ENCODE results near the gene MIB1. TPM values are rescaled to one million over a fixed set of nuclear protein-coding genes. Genes with fewer than 3 reads are reported as not detected.

The MIB1 gene
- total RNA-seq, 1 donor from 2014 or later, result 31.3 TPM

- intact Hi-C loops (cut with DNase I), result no loop called here
- no peak overlapping the region for H3K27ac ChIP-seq
- H3K36me3 ChIP-seq, result no peaks in the 10 kb centered on the region
- TF ChIP-seq CTCF (IDR thresholded peaks at IDR 0.05), result no peak
- no peaks in the 10 kb centered on the region for H3K4me1 ChIP-seq
- ATAC-seq (peak; percentile 30), DNase-seq (no peak)
- H3K4me3 ChIP-seq, result no peak overlapping the region
- H3K9me3 ChIP-seq, result no peaks in the 10 kb centered on the region
- no peaks in the 10 kb centered on the region for H3K27me3 ChIP-seq
Observed at GRCh38 chr18:21912339-21913239, 172.0 kb downstream of the MIB1 start.

- Histone ChIP-seq H3K27me3 (no peaks in the 10 kb centered on the region), H3K9me3 (no peaks in the 10 kb centered on the region), H3K36me3 (no peaks in the 10 kb centered on the region), H3K4me1 (no peaks in the 10 kb centered on the region), H3K27ac (no peak overlapping the region), H3K4me3 (no peak overlapping the region)
- peak; percentile 74 for ATAC-seq
- DNase-seq, result no peak
- intact Hi-C loops (cut with DNase I), result no loop called here
- peak; percentile 48 for TF ChIP-seq CTCF (IDR thresholded peaks at IDR 0.05)
Observed at GRCh38 chr18:21914739-21915319, 174.2 kb downstream of the MIB1 start.

- no peak for TF ChIP-seq CTCF (IDR thresholded peaks at IDR 0.05)
- Histone ChIP-seq H3K27me3 (no peaks in the 10 kb centered on the region), H3K36me3 (no peaks in the 10 kb centered on the region), H3K4me1 (no peaks in the 10 kb centered on the region), H3K27ac (no peak overlapping the region), H3K4me3 (no peak overlapping the region), H3K9me3 (no peaks in the 10 kb centered on the region)
- intact Hi-C loops (cut with DNase I), result no loop called here
- DNase-seq, result no peak
- no peak for ATAC-seq
Observed at GRCh38 chr18:21915546-21915945, 175.0 kb downstream of the MIB1 start.

GRCh38 chr18:21916594-21916993 is 176.0 kb downstream of the MIB1 start:
- H3K4me1 ChIP-seq, result no peaks in the 10 kb centered on the region
- intact Hi-C loops (cut with DNase I), result no loop called here
- no peaks in the 10 kb centered on the region for H3K36me3 ChIP-seq
- no peak for TF ChIP-seq CTCF (IDR thresholded peaks at IDR 0.05)
- no peaks in the 10 kb centered on the region for H3K9me3 ChIP-seq
- H3K27me3 ChIP-seq, result no peaks in the 10 kb centered on the region
- H3K4me3 ChIP-seq, result no peak overlapping the region
- ATAC-seq (no peak), DNase-seq (no peak)
- no peak overlapping the region for H3K27ac ChIP-seq

GRCh38 chr18:21918693-21919092 is 178.1 kb downstream of the MIB1 start:
- Histone ChIP-seq H3K4me3 (no peak overlapping the region), H3K36me3 (no peaks in the 10 kb centered on the region), H3K27ac (no peak overlapping the region), H3K4me1 (no peaks in the 10 kb centered on the region), H3K27me3 (no peaks in the 10 kb centered on the region), H3K9me3 (no peaks in the 10 kb centered on the region)
- no peak for DNase-seq
- no peak for TF ChIP-seq CTCF (IDR thresholded peaks at IDR 0.05)
- no peak for ATAC-seq
- intact Hi-C loops (cut with DNase I), result no loop called here

Other genes starting within 250 kb of the MIB1 start
- gene ESCO1, start 140.1 kb upstream of the MIB1 start, total RNA-seq, result 15.4 TPM
- gene SNRPD1, start 128.5 kb upstream of the MIB1 start, total RNA-seq, result 25.8 TPM
- 23.8 TPM for gene ABHD3, start 36.0 kb upstream of the MIB1 start, total RNA-seq

All from upper lobe of right lung (tissue), 1 donor.